ENCODE results near the gene CHRNA7. TPM values are rescaled to one million over a fixed set of nuclear protein-coding genes. Genes with fewer than 3 reads are reported as not detected.
A peak's percentile ranks its signal among the peaks of the same experiment; 100 is the strongest.

The CHRNA7 gene
- polyA plus RNA-seq (2012; ENCODE audit: insufficient read depth, insufficient read length), result 4.4 TPM

GRCh38 chr15:32029862-32030781 is at the start of gene CHRNA7:
TSS of gene CHRNA7 (plus strand) at chr15:32030515. CDS start at chr15:32030595, 80 bp downstream.
- DNase-seq (ENCODE audit: low read depth, low spot score), result peak; percentile 53
- H3K4me3 ChIP-seq (ENCODE audit: low read length), result peak within 1 kb of the TSS; percentile 60

DNA sequence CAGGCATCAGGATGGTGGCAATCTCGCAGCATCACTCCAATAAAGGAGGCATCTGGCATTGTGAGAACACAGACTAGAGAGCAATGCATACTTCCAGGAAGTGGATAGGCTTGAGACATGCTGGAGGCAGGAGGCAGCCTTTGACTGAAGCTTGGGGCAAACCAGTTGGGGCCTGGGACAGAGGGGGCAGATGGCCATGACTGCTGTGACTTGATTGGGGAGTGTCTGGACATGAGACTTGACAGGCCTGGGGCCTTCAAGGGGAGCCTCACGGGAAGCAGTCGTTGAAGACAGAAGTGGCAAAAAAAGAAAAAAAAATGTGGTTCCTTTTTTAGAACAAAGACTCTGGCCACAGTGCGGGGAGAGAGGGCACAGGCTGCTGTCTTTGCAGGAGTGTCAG is 44.7 kb upstream of the CHRNA7 start:
- no peak for DNase-seq (ENCODE audit: low read depth, low spot score)
- no peak overlapping the region for H3K4me3 ChIP-seq (ENCODE audit: low read length)

DNA sequence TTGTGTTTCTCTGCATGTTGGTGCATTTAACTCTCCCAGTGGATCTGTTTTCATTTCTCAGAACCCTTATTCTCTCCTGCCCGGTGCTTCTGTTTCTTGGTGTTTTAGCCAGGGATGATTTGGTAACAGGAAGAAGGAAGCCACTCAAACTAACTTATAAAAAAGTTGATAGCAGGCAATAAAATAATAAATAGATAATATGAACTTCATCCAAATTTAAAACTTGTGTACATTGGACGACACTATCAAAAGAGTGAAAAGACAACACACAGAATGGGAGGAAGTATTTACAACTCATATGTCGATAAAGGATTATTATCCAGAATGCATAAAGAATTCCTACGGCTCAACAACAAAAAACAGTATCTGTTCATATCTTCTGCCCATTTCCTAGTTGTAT is 37.3 kb upstream of the CHRNA7 start:
- H3K4me3 ChIP-seq (ENCODE audit: low read length), result no peak overlapping the region
- DNase-seq (ENCODE audit: low read depth, low spot score), result no peak

DNA sequence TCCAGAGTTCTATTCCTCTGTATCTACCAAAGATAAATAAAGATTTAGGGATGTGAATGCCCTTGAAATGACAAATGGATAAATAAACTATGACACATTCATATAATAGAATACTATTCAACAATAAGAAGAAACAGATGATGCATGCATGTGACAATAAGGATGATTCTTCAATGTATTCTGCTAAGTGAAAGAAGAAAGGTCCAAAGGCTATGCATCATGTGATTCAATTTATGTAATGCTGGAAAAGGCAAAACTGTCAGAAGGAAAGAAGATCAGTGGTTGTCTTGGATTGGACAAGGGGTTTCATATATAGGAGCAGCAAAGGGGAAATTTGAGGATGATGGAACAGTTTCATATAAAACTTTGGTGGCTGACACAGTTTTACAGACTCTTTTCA is 32.6 kb upstream of the CHRNA7 start:
- DNase-seq (ENCODE audit: low read depth, low spot score), result no peak
- H3K4me3 ChIP-seq (ENCODE audit: low read length), result no peak overlapping the region

GRCh38 chr15:32003558-32003957 is 26.8 kb upstream of the CHRNA7 start:
- no peak for DNase-seq (ENCODE audit: low read depth, low spot score)
- no peak overlapping the region for H3K4me3 ChIP-seq (ENCODE audit: low read length)

- no peak overlapping the region for H3K4me3 ChIP-seq (ENCODE audit: low read length)
- DNase-seq (ENCODE audit: low read depth, low spot score), result no peak
Observed at GRCh38 chr15:32004249-32004648, 26.1 kb upstream of the CHRNA7 start.

DNA sequence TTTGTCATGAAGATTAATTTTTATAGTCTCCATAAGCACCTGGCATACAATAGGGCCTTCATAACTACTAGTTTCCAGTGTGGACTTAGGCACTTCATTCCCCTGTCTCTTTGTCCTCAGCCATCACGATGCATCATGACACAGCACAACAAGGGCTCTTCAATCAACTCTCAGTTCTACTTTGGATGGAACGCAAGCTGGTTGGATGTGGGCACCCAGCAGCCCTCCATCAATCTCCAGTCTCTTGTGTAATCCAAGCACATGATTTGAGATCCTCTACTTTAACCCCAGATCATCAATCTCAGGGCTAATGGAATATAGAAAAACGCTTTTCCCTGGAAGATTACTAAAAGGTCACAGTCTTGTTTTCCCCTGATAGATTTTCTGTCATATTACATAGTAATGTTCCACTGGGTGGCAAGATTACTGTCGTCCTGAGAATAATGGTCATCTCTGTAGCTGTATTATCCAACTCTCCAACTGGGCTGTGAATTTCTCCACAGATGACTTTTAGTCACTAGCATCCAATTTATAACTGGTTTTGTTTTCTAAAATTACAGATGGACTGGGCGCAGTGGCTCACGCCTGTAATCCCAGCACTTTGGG is 22.9 kb upstream of the CHRNA7 start:
- no peak for DNase-seq (ENCODE audit: low read depth, low spot score)
- no peak overlapping the region for H3K4me3 ChIP-seq (ENCODE audit: low read length)

- DNase-seq (ENCODE audit: low read depth, low spot score), result no peak
- no peak overlapping the region for H3K4me3 ChIP-seq (ENCODE audit: low read length)
Observed at GRCh38 chr15:32014953-32015352, 15.4 kb upstream of the CHRNA7 start.

- no peak overlapping the region for H3K4me3 ChIP-seq (ENCODE audit: low read length)
- no peak for DNase-seq (ENCODE audit: low read depth, low spot score)
Observed at GRCh38 chr15:32020156-32020555, 10.2 kb upstream of the CHRNA7 start.

DNA sequence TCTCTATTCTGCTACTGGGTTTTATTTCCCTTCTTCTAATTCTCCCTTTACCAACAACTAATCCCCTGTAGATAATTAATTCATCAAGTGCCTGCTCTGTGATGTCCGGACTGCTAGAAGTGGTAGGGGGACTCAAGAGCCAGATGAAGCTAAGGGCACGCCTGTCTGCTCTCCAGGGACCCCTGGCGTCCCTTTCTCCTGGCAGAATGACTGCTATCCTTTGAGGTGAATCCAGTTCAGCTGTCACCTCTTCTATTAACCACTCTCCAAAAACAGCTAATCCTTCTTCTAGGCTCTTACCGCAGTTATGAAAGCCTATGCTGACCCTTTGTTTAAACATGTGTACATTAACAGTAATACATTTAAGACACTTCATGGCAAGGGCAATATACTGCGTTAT is 1.4 kb upstream of the CHRNA7 start:
- peak; percentile 4 for DNase-seq (ENCODE audit: low read depth, low spot score)
- peak overlapping the region; percentile 60; the same call in 1 of the 2 replicates for H3K4me3 ChIP-seq (ENCODE audit: low read length)

DNA sequence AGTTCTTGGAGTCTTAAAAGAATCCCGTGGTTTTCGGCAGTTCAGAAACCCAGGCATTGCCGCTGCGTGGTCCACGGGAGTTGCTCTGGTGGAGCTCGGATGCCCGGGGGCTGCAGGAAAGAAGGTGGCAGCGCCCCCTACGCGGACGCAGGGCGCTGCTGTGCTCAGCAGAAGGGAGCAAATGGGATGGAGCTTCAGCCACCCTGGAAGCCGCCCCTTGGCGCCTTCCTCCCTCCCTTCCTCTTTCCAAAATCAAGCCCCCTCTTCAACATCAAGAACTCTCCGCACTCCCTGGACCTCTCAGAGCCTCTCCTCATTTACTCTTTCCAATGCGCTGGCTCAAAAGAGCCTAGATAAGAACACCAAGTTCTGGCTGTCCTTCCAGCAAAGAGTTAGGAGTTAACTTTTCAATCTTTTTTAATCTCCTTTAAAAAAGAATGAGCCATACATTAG is 880 bp upstream of the CHRNA7 start:
- H3K4me3 ChIP-seq (ENCODE audit: low read length), result peak overlapping the region; percentile 60
- DNase-seq (ENCODE audit: low read depth, low spot score), result peak; percentile 28

DNA sequence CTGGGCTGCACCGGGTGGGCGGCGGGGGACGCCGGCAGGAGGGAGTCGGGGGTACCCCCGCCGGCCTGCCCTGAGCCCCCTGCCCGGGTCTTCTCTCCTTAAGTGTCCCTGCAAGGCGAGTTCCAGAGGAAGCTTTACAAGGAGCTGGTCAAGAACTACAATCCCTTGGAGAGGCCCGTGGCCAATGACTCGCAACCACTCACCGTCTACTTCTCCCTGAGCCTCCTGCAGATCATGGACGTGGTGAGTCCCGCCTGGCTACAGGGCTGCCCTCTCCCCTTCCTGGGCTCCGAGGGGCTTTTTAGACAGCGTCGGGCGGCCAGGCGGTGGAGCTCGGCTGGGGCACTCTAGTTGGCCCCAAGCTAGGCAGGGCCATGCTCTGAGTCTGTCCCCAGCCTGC is 480 bp downstream of the CHRNA7 start:
- DNase-seq (ENCODE audit: low read depth, low spot score), result no peak
- peak overlapping the region; percentile 54 for H3K4me3 ChIP-seq (ENCODE audit: low read length)

- H3K4me3 ChIP-seq (ENCODE audit: low read length), result no peak overlapping the region
- DNase-seq (ENCODE audit: low read depth, low spot score), result no peak
Observed at GRCh38 chr15:32033186-32033890, 3.0 kb downstream of the CHRNA7 start.

DNA sequence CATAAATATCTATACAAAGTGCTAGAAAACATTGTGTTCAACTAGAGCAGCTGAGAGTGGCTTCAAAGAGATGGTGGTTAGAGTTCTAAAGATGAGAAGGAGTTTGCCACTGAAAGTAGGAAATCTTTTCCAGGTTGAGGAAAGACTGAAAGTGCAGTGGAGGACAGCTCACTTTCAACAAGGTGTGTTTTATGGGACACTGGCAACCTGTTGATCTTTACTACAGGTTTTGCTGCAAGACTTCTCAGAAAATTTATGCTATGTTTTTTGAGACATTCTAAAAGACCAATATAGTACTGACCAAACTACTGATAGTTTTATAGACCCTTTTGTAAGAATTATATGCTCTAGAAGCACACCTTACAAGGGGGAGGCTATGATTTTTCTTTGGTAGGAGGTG is 3.8 kb downstream of the CHRNA7 start:
- H3K4me3 ChIP-seq (ENCODE audit: low read length), result no peak overlapping the region
- DNase-seq (ENCODE audit: low read depth, low spot score), result no peak

DNA sequence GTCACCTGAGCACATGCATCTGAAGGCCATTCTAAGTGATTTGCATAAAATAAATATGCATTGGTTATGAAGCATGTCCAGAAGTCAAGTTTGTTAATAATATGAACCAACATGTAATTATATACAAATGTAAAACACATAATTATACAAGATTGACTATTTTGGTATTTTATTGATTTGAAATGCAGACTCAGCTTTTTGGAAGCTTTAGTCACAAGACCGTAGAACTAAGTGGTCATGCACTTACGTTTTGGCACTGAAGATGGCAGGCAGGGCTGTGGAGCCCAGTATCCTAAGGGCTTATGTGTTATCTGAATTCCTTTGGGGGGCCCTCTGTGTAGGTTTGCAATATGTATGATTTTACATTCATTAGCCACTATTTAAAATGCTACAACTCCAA is 5.0 kb downstream of the CHRNA7 start:
- no peak overlapping the region for H3K4me3 ChIP-seq (ENCODE audit: low read length)
- DNase-seq (ENCODE audit: low read depth, low spot score), result no peak

- no peak overlapping the region for H3K4me3 ChIP-seq (ENCODE audit: low read length)
- no peak for DNase-seq (ENCODE audit: low read depth, low spot score)
Observed at GRCh38 chr15:32036971-32037370, 6.7 kb downstream of the CHRNA7 start.

- no peak overlapping the region for H3K4me3 ChIP-seq (ENCODE audit: low read length)
- DNase-seq (ENCODE audit: low read depth, low spot score), result no peak
Observed at GRCh38 chr15:32041294-32041693, 11.0 kb downstream of the CHRNA7 start.

DNA sequence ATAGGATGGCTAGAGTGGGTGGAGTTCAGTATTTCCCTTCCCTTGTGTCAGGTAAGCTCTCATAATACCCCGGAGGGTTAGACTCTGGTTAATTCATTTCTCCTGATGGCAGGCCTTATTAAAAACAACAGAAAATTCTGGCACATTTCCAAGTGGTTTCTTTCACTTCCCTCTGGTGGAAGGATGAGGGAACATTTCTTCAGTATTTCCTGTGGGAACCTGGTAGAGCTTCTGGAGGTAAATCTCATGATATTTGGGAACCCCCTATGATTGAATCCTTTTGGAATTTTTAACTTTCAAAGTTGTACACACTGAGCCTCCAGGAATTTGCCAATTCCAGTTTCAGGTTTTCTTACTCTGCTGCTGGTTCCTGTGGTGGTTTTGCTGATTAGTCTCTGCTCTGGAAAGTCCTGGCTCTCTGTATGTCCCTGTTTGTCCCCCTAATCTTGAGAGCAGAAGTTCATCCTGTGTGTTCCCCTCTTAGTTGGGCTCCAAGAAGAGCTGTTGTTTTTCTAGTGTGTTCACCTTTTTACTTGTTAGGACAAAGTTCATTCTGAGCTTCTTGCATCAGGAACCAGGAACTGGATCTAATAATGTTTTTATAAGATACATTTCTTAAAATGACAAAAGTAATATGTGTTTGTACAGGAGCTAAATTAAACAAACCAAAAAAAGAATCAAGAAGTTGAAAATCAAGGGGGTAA is 12.1 kb downstream of the CHRNA7 start:
- H3K4me3 ChIP-seq (ENCODE audit: low read length), result no peak overlapping the region
- DNase-seq (ENCODE audit: low read depth, low spot score), result no peak

GRCh38 chr15:32053719-32054118 is 23.4 kb downstream of the CHRNA7 start:
- no peak for DNase-seq (ENCODE audit: low read depth, low spot score)
- H3K4me3 ChIP-seq (ENCODE audit: low read length), result no peak overlapping the region
